Mesothelial cell of epicardium (in vitro differentiated cells): ENCODE measurements around the gene RNF39. TPM values are rescaled to one million over a fixed set of nuclear protein-coding genes. Genes with fewer than 3 reads are reported as not detected.
"Not testable (repeated sequence)": the region's sequence is repeated elsewhere in the genome, so short reads cannot be mapped to it uniquely, and the experiment has no call there.

Experiments
- DNase-seq, 2 experiments: peaks; one replicate each; pipeline ENCODE4 v3.0.0; 2021; ENCODE audit warnings: low spot score in 2 of 2; ENCODE audit not compliant: unreplicated experiment in 2 of 2
- H3K27ac Mint-ChIP-seq: 2 replicates; pipeline ENCODE4 v1.8.0; 2021; ENCODE audit warnings: mixed read lengths
- H3K27me3 Mint-ChIP-seq: 2 replicates; pipeline ENCODE4 v1.8.0; 2021; ENCODE audit warnings: low read depth, mixed read lengths
- H3K36me3 Mint-ChIP-seq: 2 replicates; pipeline ENCODE4 v1.8.0; 2021; ENCODE audit warnings: mixed read lengths
- H3K4me1 Mint-ChIP-seq: 2 replicates; pipeline ENCODE4 v1.8.0; 2021; ENCODE audit warnings: mixed read lengths
- H3K4me3 Mint-ChIP-seq: 2 replicates; pipeline ENCODE4 v1.8.0; 2021; ENCODE audit warnings: mild to moderate bottlenecking, moderate library complexity, mixed read lengths
- H3K9me3 Mint-ChIP-seq: 2 replicates; pipeline ENCODE4 v1.8.0; 2021; ENCODE audit warnings: mixed read lengths
- total RNA-seq: library from RNA; stranded (reverse); gene quantifications from 3 replicates; pipeline ENCODE4 v1.2.1, GENCODE V29; 2021
- TF ChIP-seq, protein P1 (sequence below): fragments of 200-600 bp; sonication (generic); IDR thresholded peaks from one replicate; pipeline ENCODE4 v1.5.0; 2021; ENCODE audit warnings: antibody characterized with exemption; ENCODE audit not compliant: unreplicated experiment

Gene RNF39, protein sequence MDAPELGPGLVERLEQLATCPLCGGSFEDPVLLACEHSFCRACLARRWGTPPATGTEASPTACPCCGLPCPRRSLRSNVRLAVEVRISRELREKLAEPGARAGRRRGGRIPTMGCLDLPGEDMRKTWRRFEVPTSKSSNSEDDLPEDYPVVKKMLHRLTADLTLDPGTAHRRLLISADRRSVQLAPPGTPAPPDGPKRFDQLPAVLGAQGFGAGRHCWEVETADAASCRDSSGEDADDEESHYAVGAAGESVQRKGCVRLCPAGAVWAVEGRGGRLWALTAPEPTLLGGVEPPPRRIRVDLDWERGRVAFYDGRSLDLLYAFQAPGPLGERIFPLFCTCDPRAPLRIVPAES
- not detected in 3 replicates for total RNA-seq

DNA sequence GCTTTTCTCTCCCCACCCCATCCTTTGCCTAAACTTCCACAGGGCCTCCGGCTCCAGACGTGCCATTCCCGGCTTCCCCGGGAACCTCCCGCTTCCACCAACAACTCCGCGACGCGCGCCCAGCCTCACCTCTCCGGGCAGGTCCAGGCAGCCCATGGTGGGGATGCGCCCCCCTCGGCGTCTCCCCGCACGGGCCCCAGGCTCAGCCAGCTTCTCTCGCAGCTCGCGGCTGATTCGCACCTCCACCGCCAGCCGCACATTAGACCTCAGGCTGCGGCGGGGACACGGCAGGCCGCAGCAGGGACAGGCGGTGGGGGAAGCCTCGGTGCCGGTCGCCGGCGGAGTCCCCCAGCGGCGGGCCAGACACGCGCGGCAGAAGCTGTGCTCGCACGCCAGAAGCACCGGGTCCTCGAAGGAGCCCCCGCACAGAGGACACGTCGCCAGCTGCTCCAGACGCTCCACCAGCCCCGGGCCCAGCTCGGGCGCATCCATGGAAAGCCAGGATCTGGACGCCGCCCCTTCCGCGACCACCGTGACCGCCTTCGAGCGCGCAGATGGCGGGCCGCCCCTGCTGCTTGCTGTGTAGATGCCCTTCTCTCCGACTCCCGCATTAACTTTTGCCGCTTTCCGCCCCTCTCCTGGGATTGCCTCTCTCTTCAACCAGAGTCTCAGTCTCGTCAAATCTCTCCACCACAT is at the start of gene RNF39:
RNF39 (minus strand) TSS at position 676 of the 696 bp plus-strand sequence; CDS start at position 492, 184 bp downstream.
- H3K9me3 Mint-ChIP-seq = no peaks in the 10 kb centered on the region
- H3K4me3 Mint-ChIP-seq = peak within 1 kb of the TSS; percentile 61
- H3K4me1 Mint-ChIP-seq = peaks cover 22% of the 10 kb centered on the region
- DNase-seq = no peak
- TF ChIP-seq, protein P1, sequence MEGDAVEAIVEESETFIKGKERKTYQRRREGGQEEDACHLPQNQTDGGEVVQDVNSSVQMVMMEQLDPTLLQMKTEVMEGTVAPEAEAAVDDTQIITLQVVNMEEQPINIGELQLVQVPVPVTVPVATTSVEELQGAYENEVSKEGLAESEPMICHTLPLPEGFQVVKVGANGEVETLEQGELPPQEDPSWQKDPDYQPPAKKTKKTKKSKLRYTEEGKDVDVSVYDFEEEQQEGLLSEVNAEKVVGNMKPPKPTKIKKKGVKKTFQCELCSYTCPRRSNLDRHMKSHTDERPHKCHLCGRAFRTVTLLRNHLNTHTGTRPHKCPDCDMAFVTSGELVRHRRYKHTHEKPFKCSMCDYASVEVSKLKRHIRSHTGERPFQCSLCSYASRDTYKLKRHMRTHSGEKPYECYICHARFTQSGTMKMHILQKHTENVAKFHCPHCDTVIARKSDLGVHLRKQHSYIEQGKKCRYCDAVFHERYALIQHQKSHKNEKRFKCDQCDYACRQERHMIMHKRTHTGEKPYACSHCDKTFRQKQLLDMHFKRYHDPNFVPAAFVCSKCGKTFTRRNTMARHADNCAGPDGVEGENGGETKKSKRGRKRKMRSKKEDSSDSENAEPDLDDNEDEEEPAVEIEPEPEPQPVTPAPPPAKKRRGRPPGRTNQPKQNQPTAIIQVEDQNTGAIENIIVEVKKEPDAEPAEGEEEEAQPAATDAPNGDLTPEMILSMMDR = no peak
- peaks cover 97% of the 10 kb centered on the region for H3K27me3 Mint-ChIP-seq
- peaks cover 8% of the 10 kb centered on the region for H3K36me3 Mint-ChIP-seq
- no peak within 1 kb of the TSS for H3K27ac Mint-ChIP-seq

DNA sequence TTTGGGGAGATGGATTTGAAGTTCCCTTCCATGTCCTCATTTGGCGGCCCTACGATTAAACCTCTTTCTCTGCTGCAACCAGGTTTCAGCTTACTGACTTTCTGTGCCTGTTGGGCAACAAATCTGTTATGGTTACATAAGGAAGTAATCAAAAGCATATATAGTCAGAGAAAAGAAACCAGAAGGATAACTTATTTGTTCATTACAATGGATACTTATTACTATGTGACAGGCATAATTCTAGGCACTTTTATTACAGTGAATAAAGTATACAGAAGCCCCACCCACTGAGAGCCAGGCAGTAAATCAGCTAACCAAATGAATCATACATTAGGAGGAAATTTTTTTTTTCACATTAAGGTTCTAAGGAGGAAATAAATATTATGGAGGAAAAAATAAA is 46.9 kb upstream of the RNF39 start:
- TF ChIP-seq, protein P1 = no peak
- H3K4me3 Mint-ChIP-seq = no peak overlapping the region
- no peaks in the 10 kb centered on the region for H3K9me3 Mint-ChIP-seq
- no peak overlapping the region for H3K27ac Mint-ChIP-seq
- no peaks in the 10 kb centered on the region for H3K36me3 Mint-ChIP-seq
- peaks cover 4% of the 10 kb centered on the region for H3K4me1 Mint-ChIP-seq
- H3K27me3 Mint-ChIP-seq = peaks cover 86% of the 10 kb centered on the region
- no peak for DNase-seq

DNA sequence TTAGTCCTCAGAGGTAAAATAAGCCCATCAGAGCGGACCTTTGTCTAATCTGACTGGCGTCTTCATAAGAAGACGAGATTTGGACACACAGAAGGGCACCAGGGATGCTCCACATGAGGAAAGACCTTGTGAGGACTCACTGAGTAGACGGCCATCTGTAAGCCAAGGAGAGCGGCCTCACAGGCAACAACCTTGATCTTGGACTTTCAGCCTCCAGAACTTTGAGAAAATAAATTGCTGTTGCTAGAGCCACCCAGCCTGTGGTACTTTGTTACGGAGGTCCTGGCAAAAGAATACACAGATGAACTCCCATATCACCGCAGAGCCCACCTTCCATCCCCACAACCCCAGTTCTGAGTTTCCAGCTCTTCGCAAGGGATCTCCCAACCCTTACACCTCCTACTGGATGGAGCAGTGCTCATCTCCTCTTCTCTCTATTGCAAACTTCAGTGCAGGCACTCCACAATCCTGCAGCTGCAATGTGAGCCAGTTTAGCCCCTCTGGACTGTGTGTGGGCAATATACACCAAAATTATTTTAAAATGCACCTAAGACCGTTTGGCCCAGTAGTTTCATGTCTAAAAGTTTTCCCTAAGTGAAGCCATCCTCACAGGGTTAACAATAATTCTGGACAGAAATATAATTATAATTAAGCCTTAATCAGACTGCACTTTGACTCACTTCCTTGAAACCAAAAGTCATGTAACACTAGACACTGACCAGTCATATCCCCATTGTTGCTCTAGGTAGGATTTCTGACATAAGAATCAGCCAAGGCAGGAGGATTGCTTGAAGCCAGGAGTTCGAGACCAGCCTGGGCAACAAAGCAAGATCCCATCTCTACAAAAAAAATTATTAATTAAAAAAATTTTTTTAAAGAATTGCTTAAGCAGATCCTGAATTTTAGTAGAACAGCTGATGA is 46.1 kb upstream of the RNF39 start:
- DNase-seq = no peak
- TF ChIP-seq, protein P1 = no peak
- Mint-ChIP-seq H3K4me3 (no peak overlapping the region), H3K4me1 (no peaks in the 10 kb centered on the region), H3K9me3 (no peaks in the 10 kb centered on the region), H3K27ac (no peak overlapping the region), H3K27me3 (peaks cover 81% of the 10 kb centered on the region), H3K36me3 (no peaks in the 10 kb centered on the region)

DNA sequence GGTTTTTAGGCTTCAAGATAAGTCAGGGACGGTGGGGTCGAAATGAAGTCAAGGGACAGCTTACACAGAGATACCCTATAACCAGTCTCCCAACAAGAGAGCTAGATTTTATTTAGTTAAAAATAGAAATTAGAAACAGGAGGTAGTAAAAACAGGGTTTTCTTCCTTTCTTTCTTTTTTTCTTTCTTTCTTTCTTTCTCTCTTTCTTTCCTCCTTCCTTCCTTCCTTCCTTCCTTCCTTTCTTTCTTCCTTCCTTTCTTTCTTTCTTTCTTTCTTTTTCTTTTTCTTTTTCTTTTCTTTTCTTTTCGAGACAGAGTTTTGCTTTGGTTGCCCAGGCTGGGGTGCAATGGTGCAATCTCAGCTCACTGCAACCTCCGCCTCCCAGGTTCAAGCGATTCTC is 43.1 kb upstream of the RNF39 start:
- H3K4me3 Mint-ChIP-seq, H3K27ac Mint-ChIP-seq, H3K9me3 Mint-ChIP-seq, DNase-seq, H3K36me3 Mint-ChIP-seq, H3K4me1 Mint-ChIP-seq: not testable (repeated sequence)
- H3K27me3 Mint-ChIP-seq = peaks cover 76% of the 10 kb centered on the region

DNA sequence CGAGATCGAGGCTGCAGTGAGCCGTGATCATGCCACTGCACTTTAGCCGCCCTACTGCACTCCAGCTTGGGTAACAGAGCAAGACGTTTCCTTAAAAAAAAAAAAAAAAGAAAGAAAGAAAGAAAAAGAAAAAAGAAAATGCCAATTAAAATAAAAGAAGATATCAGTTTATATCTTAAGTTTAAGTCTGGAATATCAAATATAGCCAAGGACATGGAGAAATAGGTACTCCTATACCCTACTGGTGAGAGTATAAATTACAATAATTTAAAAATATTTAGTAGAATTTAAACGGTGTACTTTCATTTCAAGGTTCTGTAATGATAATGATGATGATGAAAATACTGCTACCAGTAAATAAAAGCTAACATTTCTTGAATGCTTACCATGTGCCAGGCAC is 41.2 kb upstream of the RNF39 start:
- no peaks in the 10 kb centered on the region for H3K4me1 Mint-ChIP-seq
- TF ChIP-seq, protein P1 = peak; percentile 59
- peaks cover 78% of the 10 kb centered on the region for H3K27me3 Mint-ChIP-seq
- no peaks in the 10 kb centered on the region for H3K9me3 Mint-ChIP-seq
- no peak overlapping the region for H3K27ac Mint-ChIP-seq
- no peak overlapping the region for H3K4me3 Mint-ChIP-seq
- DNase-seq = no peak
- no peaks in the 10 kb centered on the region for H3K36me3 Mint-ChIP-seq
